Measurements from ENCODE around the gene ENO1.

- TF ChIP-seq CTCF (IDR thresholded peaks at IDR 0.05; ENCODE audit: extremely low read depth in 1 of 2, insufficient read depth in 1 of 2, low read depth in 1 of 2, low read length in 2 of 2) (no peak), POLR2AphosphoS5 (IDR thresholded peaks at IDR 0.05; ENCODE audit: insufficient read depth, low read depth, low read length) (peak; percentile 66), EZH2 (IDR thresholded peaks at IDR 0.05; ENCODE audit: borderline replicate concordance, low read depth, low read length, severe bottlenecking) (no peak), POLR2A (IDR thresholded peaks at IDR 0.05; ENCODE audit: low read depth, low read length) (no peak)
Measured at GRCh38 chr1:8822373-8823294, 55.9 kb downstream of the ENO1 start.

Measured in endothelial cell of umbilical vein (primary cell).